GM23338 (cell line): Measurements from ENCODE around the gene NTM. TPM values are rescaled to one million over a fixed set of nuclear protein-coding genes. Genes with fewer than 3 reads are reported as not detected.

Experiments
- ATAC-seq: fragments of 200-7000 bp; cut with Tn5 transposase; 3 replicates; pipeline ENCODE4 v1.9.1; 2020
- DNase-seq: peaks from one replicate; pipeline ENCODE4 v3.0.0-alpha.2; 2015; ENCODE audit warnings: low spot score
- H2AFZ ChIP-seq: fragments of 200-600 bp; sonication (generic); 2 replicates; pipeline ENCODE4 v1.8.0; 2016; ENCODE audit warnings: antibody characterized with exemption, mild to moderate bottlenecking, moderate library complexity
- H3F3A ChIP-seq: fragments of 200-600 bp; sonication (generic); replicated peaks from 2 replicates; pipeline ENCODE4 v1.8.0; 2017; ENCODE audit warnings: antibody characterized with exemption, mixed run types, low read depth
- H3K27ac ChIP-seq: fragments of 200-600 bp; sonication (generic); 2 replicates; pipeline ENCODE4 v1.6.1; 2016; ENCODE audit warnings: low read depth
- H3K27me3 ChIP-seq: fragments of 200-600 bp; sonication (generic); 2 replicates; pipeline ENCODE4 v1.8.0; 2016; ENCODE audit warnings: mild to moderate bottlenecking, mixed run types, moderate library complexity; ENCODE audit not compliant: insufficient read depth
- H3K36me3 ChIP-seq: fragments of 200-600 bp; sonication (generic); 2 replicates; pipeline ENCODE4 v1.8.0; 2016; ENCODE audit warnings: mild to moderate bottlenecking; ENCODE audit not compliant: insufficient read depth
- H3K4me1 ChIP-seq: fragments of 200-600 bp; sonication (generic); 2 replicates; pipeline ENCODE4 v1.8.0; 2016; ENCODE audit warnings: mild to moderate bottlenecking, moderate library complexity; ENCODE audit not compliant: insufficient read depth
- H3K4me2 ChIP-seq: fragments of 200-600 bp; sonication (generic); 2 replicates; pipeline ENCODE4 v1.7.1; 2017; ENCODE audit warnings: mixed run types
- H3K4me3 ChIP-seq: fragments of 200-600 bp; sonication (generic); 2 replicates; pipeline ENCODE4 v1.6.1; 2016; ENCODE audit warnings: mixed run types
- H3K79me2 ChIP-seq: fragments of 200-600 bp; sonication (generic); replicated peaks from 2 replicates; pipeline ENCODE4 v1.8.0; 2017; ENCODE audit warnings: mild to moderate bottlenecking; ENCODE audit not compliant: insufficient read depth
- H3K9me2 ChIP-seq: fragments of 200-600 bp; sonication (generic); 2 replicates; pipeline ENCODE4 v1.8.0; 2017; ENCODE audit not compliant: insufficient read depth
- H4K20me1 ChIP-seq: fragments of 200-600 bp; sonication (generic); replicated peaks from 2 replicates; pipeline ENCODE4 v1.8.0; 2017; ENCODE audit warnings: mild to moderate bottlenecking; ENCODE audit not compliant: insufficient read depth
- H3K27ac Mint-ChIP-seq: 2 replicates; pipeline ENCODE4 v1.8.0; 2020; ENCODE audit warnings: inconsistent platforms, mild to moderate bottlenecking, moderate library complexity, mixed read lengths
- H3K27me3 Mint-ChIP-seq: 3 replicates; pipeline ENCODE4 v1.8.0; 2022; ENCODE audit warnings: low read depth, mild to moderate bottlenecking, moderate library complexity, mixed read lengths, inconsistent platforms; ENCODE audit not compliant: insufficient read depth, poor library complexity
- H3K36me3 Mint-ChIP-seq: 3 replicates; pipeline ENCODE4 v1.8.0; 2021; ENCODE audit warnings: low read depth, mild to moderate bottlenecking, inconsistent platforms, moderate library complexity, mixed read lengths
- H3K4me1 Mint-ChIP-seq: 3 replicates; pipeline ENCODE4 v1.8.0; 2020; ENCODE audit warnings: mild to moderate bottlenecking, inconsistent platforms, mixed read lengths
- H3K4me3 Mint-ChIP-seq: 3 replicates; pipeline ENCODE4 v1.8.0; 2021; ENCODE audit warnings: moderate library complexity, mild to moderate bottlenecking, inconsistent platforms, mixed read lengths
- H3K9me3 Mint-ChIP-seq: 3 replicates; pipeline ENCODE4 v1.8.0; 2020; ENCODE audit warnings: moderate library complexity, mild to moderate bottlenecking, inconsistent platforms, mixed read lengths
- CREB1 ChIP-seq: fragments of 250-450 bp; sonication (Bioruptor Pico); IDR thresholded peaks from 2 replicates; pipeline ENCODE4 v1.5.0; 2020; ENCODE audit warnings: low read depth, mild to moderate bottlenecking, moderate library complexity
- ETS1 ChIP-seq: IDR thresholded peaks from 2 replicates; pipeline ENCODE4 v1.6.1; 2016; ENCODE audit warnings: antibody characterized with exemption
- EZH2 ChIP-seq: fragments of 200-600 bp; sonication (generic); IDR thresholded peaks from one replicate; pipeline ENCODE4 v1.8.0; 2017; ENCODE audit warnings: antibody characterized with exemption, mild to moderate bottlenecking, low read depth; ENCODE audit not compliant: unreplicated experiment
- EZH2phosphoT487 ChIP-seq: fragments of 200-600 bp; sonication (generic); IDR thresholded peaks from one replicate; pipeline ENCODE4 v1.8.1; 2018; ENCODE audit warnings: antibody characterized with exemption; ENCODE audit not compliant: unreplicated experiment
- JUNB ChIP-seq: IDR thresholded peaks from one replicate; pipeline ENCODE4 v1.6.1; 2016; ENCODE audit warnings: antibody characterized with exemption; ENCODE audit not compliant: unreplicated experiment
- NANOG ChIP-seq: IDR thresholded peaks from 2 replicates; pipeline ENCODE4 v1.6.1; 2016; ENCODE audit warnings: antibody characterized with exemption, borderline replicate concordance
- POLR2AphosphoS5 ChIP-seq: IDR thresholded peaks from 2 replicates; pipeline ENCODE4 v1.6.1; 2016; ENCODE audit warnings: antibody characterized with exemption, low read depth
- ZNF114 ChIP-seq: fragments of 250-450 bp; sonication (Bioruptor Pico); IDR thresholded peaks from 2 replicates; pipeline ENCODE4 v1.5.0; 2020; ENCODE audit warnings: mild to moderate bottlenecking, moderate library complexity
- polyA plus RNA-seq: library from polyadenylated mRNA; unstranded; fragments of >200 nt; fragmentation: Nextera tagmentation; extraction: Ambion mirVana; gene quantifications from 2 replicates; pipeline ENCODE4 v1.2.1, GENCODE V29; 2016
- total RNA-seq: library from RNA; depleted of rRNA; stranded (reverse); fragments of >200 nt; shearing (Covaris generic); gene quantifications from 2 replicates; pipeline ENCODE4 v1.2.3, GENCODE V29; 2014
- TF ChIP-seq, protein P1 (sequence below), 2 experiments: fragments of 200-600 bp in 1 of 2; sonication (generic) in 1 of 2; conservative IDR thresholded peaks; 2 replicates each; pipeline versions ENCODE4 v1.5.1 to v1.6.1; 2016 to 2017; ENCODE audit warnings: antibody characterized with exemption in 2 of 2, low read depth in 2 of 2, mild to moderate bottlenecking in 2 of 2, moderate library complexity in 1 of 2
- TF ChIP-seq, protein P2 (sequence below): fragments of 250-450 bp; sonication (Bioruptor Pico); IDR thresholded peaks from 2 replicates; pipeline ENCODE4 v1.5.0; 2020; ENCODE audit warnings: mild to moderate bottlenecking, moderate library complexity

Gene NTM
- total and polyA plus RNA-seq, 2 experiments from 2014 or later: 10.6 to 14.6 TPM

- peaks cover 29% of the 10 kb centered on the region for H3K4me1 Mint-ChIP-seq
- Histone ChIP-seq H3K4me3 (no peak overlapping the region), H3K4me2 (0 out of 2 replicates have a peak overlapping the region, but pooled peaks have one; percentile 27), H4K20me1 (no peaks in the 10 kb centered on the region), H3K9me2 (peaks cover 3% of the 10 kb centered on the region), H3K79me2 (no peaks in the 10 kb centered on the region), H3F3A (no peaks in the 10 kb centered on the region), H3K36me3 (no peaks in the 10 kb centered on the region), H3K27ac (no peak overlapping the region), H3K27me3 (no peaks in the 10 kb centered on the region), H2AFZ (no peak overlapping the region), H3K4me1 (peaks cover 36% of the 10 kb centered on the region)
- H3K27me3 Mint-ChIP-seq: peaks cover 3% of the 10 kb centered on the region
- ATAC-seq (no peak), DNase-seq (no peak)
- no peak overlapping the region for H3K4me3 Mint-ChIP-seq
- no peak for TF ChIP-seq EZH2
- TF ChIP-seq ZNF114 (CRISPR knock-in tag): no peak
- no peak for TF ChIP-seq CREB1 (CRISPR knock-in tag)
- no peak for TF ChIP-seq POLR2AphosphoS5
- TF ChIP-seq, protein P1, sequence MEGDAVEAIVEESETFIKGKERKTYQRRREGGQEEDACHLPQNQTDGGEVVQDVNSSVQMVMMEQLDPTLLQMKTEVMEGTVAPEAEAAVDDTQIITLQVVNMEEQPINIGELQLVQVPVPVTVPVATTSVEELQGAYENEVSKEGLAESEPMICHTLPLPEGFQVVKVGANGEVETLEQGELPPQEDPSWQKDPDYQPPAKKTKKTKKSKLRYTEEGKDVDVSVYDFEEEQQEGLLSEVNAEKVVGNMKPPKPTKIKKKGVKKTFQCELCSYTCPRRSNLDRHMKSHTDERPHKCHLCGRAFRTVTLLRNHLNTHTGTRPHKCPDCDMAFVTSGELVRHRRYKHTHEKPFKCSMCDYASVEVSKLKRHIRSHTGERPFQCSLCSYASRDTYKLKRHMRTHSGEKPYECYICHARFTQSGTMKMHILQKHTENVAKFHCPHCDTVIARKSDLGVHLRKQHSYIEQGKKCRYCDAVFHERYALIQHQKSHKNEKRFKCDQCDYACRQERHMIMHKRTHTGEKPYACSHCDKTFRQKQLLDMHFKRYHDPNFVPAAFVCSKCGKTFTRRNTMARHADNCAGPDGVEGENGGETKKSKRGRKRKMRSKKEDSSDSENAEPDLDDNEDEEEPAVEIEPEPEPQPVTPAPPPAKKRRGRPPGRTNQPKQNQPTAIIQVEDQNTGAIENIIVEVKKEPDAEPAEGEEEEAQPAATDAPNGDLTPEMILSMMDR (conservative IDR thresholded peaks at IDR 0.05; ENCODE audit: low read depth in 2 of 2): no peak
- TF ChIP-seq EZH2phosphoT487: no peak
- TF ChIP-seq JUNB: no peak
- no peaks in the 10 kb centered on the region for H3K9me3 Mint-ChIP-seq
- no peak overlapping the region for H3K27ac Mint-ChIP-seq
- no peaks in the 10 kb centered on the region for H3K36me3 Mint-ChIP-seq
Observed at GRCh38 chr11:131859538-131860210, 489.3 kb downstream of the NTM start.

DNA sequence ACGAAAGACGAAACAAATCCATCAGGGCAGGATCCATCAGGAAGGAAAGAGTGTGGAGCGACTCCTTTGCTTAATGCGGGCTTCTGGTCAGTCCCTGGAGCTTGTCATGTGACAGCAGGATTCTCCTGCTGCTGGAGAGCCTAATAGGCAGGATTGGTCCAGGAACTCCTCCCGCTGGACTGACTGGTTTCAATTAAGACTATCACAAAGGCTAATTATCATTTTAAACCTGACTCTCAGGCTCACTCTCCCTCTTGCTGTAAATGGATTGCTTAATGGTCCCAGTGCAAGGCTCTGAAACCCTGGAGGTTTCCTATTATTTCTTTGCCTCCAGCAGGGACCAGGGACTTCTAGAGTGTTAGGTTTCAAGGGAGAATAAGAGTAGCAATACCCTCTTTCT is 493.8 kb downstream of the NTM start:
- Mint-ChIP-seq H3K27me3 (peaks cover 12% of the 10 kb centered on the region), H3K36me3 (no peaks in the 10 kb centered on the region), H3K4me3 (no peak overlapping the region; the same call in 2 of the 3 replicates), H3K4me1 (peaks cover 69% of the 10 kb centered on the region), H3K27ac (no peak overlapping the region), H3K9me3 (no peaks in the 10 kb centered on the region)
- Histone ChIP-seq H2AFZ (no peak overlapping the region), H3F3A (peaks cover 7% of the 10 kb centered on the region; the same call in 1 of the 2 replicates), H3K36me3 (no peaks in the 10 kb centered on the region), H3K4me2 (0 out of 2 replicates have a peak overlapping the region, but pooled peaks have one; percentile 16), H3K9me2 (peaks cover 3% of the 10 kb centered on the region), H3K4me3 (no peak overlapping the region), H3K4me1 (peaks cover 54% of the 10 kb centered on the region), H3K27ac (no peak overlapping the region), H4K20me1 (no peaks in the 10 kb centered on the region), H3K27me3 (no peaks in the 10 kb centered on the region), H3K79me2 (no peaks in the 10 kb centered on the region)
- no peak for DNase-seq
- TF ChIP-seq CREB1 (CRISPR knock-in tag) (no peak), EZH2phosphoT487 (no peak), ZNF114 (CRISPR knock-in tag) (no peak), JUNB (no peak), EZH2 (no peak), NANOG (no peak), ETS1 (no peak)
- TF ChIP-seq, protein P2, sequence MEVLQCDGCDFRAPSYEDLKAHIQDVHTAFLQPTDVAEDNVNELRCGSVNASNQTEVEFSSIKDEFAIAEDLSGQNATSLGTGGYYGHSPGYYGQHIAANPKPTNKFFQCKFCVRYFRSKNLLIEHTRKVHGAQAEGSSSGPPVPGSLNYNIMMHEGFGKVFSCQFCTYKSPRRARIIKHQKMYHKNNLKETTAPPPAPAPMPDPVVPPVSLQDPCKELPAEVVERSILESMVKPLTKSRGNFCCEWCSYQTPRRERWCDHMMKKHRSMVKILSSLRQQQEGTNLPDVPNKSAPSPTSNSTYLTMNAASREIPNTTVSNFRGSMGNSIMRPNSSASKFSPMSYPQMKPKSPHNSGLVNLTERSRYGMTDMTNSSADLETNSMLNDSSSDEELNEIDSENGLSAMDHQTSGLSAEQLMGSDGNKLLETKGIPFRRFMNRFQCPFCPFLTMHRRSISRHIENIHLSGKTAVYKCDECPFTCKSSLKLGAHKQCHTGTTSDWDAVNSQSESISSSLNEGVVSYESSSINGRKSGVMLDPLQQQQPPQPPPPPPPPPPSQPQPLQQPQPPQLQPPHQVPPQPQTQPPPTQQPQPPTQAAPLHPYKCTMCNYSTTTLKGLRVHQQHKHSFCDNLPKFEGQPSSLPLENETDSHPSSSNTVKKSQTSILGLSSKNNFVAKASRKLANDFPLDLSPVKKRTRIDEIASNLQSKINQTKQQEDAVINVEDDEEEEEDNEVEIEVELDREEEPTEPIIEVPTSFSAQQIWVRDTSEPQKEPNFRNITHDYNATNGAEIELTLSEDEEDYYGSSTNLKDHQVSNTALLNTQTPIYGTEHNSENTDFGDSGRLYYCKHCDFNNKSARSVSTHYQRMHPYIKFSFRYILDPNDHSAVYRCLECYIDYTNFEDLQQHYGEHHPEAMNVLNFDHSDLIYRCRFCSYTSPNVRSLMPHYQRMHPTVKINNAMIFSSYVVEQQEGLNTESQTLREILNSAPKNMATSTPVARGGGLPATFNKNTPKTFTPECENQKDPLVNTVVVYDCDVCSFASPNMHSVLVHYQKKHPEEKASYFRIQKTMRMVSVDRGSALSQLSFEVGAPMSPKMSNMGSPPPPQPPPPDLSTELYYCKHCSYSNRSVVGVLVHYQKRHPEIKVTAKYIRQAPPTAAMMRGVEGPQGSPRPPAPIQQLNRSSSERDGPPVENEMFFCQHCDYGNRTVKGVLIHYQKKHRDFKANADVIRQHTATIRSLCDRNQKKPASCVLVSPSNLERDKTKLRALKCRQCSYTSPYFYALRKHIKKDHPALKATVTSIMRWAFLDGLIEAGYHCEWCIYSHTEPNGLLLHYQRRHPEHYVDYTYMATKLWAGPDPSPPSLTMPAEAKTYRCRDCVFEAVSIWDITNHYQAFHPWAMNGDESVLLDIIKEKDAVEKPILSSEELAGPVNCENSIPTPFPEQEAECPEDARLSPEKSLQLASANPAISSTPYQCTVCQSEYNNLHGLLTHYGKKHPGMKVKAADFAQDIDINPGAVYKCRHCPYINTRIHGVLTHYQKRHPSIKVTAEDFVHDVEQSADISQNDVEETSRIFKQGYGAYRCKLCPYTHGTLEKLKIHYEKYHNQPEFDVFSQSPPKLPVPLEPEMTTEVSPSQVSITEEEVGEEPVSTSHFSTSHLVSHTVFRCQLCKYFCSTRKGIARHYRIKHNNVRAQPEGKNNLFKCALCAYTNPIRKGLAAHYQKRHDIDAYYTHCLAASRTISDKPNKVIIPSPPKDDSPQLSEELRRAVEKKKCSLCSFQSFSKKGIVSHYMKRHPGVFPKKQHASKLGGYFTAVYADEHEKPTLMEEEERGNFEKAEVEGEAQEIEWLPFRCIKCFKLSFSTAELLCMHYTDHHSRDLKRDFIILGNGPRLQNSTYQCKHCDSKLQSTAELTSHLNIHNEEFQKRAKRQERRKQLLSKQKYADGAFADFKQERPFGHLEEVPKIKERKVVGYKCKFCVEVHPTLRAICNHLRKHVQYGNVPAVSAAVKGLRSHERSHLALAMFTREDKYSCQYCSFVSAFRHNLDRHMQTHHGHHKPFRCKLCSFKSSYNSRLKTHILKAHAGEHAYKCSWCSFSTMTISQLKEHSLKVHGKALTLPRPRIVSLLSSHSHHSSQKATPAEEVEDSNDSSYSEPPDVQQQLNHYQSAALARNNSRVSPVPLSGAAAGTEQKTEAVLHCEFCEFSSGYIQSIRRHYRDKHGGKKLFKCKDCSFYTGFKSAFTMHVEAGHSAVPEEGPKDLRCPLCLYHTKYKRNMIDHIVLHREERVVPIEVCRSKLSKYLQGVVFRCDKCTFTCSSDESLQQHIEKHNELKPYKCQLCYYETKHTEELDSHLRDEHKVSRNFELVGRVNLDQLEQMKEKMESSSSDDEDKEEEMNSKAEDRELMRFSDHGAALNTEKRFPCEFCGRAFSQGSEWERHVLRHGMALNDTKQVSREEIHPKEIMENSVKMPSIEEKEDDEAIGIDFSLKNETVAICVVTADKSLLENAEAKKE: no peak
- peak; percentile 24 for ATAC-seq
